HG03575 (cell line): ENCODE data around the gene NOS3.

Source experiments
- ATAC-seq: cut with Tn5 transposase; IDR thresholded peaks from one replicate; pipeline ENCODE4 v1.9.1; 2021; ENCODE audit not compliant: unreplicated experiment, insufficient number of reproducible peaks, low FRiP score; ENCODE audit errors: extremely low read depth

NOS3 gene

GRCh38 chr7:150990416-150991186 is at the start of gene NOS3:
Gene NOS3, plus strand, starts transcription at chr7:150991017. Its CDS starts 2,787 bp downstream, at chr7:150993804.
- no peak for ATAC-seq

DNA sequence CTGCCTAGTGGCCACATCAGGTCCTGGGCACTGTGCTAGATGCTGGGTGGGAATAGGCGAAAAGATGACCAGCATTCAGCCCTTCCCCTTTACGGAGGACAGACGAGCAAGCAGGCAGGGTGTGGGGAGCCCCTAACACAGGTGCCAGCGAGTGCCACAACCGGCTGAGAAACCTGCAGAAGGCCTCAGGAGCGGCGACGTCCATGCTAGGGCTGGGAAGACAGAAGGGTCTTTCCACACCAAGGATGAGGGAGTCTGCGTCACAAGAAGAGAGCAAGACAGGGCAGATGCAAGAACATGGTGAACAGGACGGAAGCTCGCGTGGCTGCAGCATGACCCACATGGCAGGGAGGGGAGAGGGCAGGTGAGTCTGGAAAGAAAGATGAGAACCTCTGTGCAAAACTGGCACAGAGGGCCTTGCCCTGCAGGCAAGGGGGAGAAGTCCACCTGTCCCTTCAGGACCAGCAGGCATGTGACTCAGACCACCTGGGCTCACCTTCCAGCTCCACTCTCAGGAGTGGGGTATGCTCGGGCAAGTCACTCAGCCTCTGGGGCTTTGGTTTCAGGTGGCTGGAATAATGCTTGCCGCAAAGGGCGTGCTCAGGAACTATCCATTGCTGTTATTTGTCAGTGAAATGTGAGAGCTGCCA is 49.3 kb upstream of the NOS3 start:
- no peak for ATAC-seq

DNA sequence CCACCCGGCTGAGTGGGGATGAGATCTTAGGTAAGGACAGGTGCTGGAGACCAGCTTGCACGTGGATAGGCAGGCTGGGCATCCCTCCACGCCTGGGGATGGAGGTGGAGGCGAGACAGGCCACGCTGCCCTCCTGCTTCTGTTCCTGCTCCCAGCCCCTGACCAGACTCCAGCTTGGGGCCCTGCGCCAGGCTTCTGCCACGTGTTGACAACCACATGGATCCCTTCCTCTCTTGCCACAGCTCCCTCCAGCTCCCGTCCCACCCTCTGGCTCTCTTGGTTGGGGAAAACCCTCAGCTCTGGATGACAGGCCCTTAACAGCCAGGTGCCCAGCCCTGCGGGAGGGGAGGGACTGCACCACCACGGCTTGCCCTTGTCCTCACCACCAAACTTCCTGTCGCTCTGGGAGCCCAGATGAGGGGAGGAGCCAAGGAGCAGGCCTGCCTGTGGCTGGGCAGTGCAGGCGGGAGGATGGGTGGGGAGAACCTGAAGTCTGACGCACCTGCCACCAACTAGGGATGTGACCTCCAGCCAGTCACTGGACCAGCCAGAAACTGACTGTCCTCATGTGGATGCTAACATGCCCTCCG is 48.7 kb upstream of the NOS3 start:
- no peak for ATAC-seq

DNA sequence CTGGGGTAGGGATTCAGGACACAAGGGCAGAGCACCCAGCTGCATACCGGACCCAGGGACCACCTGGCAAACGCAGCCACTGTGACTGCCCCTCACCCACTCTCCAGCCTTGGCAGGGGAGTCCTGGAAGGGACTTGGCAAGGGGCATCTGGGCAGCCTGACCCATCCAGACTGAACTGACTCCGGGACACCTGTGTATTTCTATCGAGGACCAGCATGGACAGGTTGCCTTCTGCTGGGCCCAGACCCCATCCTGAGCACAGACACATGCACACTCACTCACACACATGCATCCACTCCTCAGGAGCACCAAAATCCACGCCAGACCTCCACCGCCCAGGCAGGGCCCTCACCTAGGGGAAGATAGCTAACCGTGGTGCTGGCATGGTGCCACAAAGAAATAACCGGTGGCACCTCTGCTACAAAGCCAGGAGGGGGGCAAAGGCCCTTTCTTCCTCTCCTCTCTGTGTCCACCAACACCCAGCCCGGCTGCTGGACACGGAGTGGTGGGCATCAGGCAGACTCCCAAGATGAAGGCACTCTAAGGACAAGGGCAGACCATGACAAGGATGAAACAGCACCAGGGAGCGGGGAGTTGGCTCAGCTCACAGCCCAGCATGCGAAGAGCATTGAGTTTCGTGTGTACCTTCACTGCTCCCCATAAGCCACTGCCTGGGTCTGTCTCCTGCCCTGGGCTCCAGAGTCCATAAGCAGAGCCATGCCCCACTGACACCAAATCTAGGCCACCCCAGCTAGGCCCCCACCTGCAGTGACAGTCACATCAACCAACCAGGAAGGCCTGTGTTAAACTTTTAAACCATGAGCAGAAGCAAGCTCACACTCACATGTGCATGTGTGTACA is 48.0 kb upstream of the NOS3 start:
- no peak for ATAC-seq

- no peak for ATAC-seq
These were observed 47.4 kb upstream of the NOS3 start for GRCh38 chr7:150943453-150943814.

DNA sequence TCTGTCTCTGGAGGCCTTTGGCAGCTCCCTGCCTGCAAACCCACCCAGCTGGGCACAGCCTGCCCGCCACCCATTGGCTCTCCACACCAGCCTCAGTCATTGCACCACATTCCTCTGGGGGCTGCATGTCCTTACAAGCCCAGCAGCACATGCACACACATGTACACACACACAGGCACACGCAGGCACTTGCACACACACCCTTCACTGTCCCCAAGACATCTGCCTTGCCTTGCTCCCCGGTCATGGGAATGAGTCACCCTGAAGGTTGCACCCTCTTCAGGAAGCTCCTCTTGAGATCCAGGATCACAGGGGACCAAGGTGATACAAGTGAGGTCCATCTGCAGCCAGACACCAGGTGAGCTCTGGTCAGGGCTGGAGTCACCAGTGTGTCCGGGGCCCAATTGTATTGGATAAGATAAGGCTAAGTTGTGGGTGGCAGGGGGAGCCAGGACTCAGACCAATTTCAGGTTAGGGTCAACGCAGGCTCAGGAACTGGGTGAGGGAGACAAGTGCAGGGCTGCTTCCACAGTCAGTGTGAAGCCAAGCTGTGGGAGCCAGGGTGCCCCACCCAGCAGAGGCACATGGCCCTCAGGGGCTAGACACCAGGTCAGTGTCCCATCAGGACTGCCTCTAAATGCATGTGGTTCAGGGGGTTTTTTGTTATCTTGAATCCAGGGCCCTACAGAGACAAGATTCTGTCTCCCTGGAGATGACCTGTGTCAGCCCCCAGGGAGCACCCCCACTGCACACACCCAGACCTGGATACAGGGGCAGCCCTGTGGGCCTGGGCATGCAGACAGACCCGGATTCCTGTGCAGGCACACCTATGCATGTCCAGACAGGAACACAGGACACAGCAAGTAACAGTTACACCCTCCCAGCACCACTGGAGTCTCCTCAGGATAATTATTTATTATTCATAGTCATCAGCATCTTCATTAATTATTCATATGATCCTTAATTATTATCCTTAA is 46.5 kb upstream of the NOS3 start:
- ATAC-seq: no peak

DNA sequence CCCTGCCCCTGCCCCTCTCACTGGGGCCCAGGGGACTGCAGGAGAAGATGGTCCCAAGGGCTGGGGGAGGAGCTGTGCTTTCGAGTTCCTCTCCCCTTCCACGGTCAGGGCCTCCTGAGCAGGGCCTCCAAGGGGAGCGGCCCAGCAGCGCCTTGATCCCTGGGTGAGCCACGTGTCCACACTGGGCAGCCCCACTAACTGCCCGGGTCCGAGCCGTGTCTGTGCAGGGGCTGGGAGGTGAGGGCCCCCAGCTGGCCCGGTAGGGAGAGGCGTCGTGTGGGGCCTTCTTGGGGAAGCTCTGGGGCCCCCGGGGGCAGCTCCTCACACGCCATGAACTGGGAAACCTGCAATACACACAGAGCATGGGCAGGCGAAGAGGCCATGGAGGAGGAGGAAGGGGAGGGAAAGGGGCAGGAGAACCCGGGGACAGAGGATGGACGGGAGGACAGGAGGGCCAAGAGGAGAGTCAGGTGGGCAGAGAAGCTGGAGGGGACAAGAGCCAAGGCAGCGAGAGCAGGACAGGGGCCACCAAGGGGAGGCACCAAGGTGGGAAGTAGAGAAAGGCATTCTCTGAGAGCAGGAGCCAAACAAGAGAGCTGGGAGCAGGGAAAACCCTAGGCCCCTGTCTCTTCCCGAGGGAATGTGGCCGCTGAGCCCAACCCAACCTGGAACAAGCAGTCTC is 45.5 kb upstream of the NOS3 start:
- no peak for ATAC-seq

GRCh38 chr7:150945853-150946420 is 44.9 kb upstream of the NOS3 start:
- no peak for ATAC-seq

DNA sequence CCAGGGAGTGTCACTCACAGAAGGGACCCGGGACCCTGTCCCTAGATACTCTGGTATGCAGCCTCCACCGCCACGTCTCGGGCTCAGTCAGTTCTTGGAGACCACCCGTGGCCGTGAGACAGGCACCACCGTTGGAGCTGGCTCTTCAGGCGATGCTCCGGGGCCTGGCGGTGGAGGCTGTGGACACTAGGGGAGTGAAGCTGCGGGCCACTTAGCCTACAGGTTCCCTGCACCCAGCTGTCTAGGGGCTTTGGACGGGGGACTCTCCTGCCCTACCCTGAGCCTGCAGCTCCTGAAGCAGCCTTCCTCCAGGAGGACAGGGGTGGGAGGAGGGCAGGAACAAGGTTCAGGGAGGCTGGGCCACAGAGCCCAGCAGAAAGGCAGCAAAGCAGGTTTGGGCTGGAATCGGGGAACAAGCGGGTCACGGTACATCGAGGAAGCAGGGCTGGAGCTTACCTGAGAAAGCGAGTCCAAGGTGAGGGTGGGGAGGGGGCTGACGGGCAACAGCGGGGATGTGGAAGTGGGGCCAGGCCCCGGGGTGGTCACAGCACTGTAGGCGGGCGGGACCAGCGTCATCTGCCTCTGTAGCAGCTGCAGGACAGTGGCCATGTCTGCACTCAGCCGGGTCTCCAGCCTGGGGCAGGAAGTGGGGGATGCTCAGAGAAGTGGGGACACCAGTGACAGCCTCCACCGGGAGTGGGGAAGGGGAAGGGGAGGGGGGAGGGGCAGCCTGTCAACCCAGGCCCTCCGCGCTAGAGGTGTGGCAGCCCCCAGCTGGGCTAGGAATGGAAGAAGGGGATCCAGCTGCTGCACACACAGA is 44.2 kb upstream of the NOS3 start:
- no peak for ATAC-seq

DNA sequence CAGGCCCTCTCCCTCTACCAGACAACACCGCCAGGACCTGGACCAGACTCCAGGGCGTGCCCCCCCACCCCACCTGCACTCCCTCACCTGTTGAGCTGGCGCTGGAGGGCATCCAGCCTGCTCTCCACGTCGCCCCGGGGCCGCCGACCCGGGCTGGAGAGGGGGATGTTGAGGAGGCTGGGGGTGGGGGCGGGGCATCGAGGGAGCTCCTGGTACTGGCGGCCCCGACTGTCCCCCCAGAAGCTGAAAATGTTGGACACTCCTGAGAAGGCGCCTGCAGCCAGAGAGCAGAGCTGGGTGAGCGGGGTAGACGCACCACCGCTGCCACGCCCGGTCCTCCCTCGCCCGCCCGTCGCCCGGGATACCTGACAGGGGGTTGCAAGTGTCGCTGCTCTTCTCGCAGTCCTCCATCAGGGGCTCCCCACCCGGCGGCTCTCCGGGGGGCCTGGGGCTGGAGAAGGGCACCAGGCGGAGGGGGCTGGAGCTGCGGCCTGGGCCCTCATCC is 43.5 kb upstream of the NOS3 start:
- ATAC-seq: no peak

DNA sequence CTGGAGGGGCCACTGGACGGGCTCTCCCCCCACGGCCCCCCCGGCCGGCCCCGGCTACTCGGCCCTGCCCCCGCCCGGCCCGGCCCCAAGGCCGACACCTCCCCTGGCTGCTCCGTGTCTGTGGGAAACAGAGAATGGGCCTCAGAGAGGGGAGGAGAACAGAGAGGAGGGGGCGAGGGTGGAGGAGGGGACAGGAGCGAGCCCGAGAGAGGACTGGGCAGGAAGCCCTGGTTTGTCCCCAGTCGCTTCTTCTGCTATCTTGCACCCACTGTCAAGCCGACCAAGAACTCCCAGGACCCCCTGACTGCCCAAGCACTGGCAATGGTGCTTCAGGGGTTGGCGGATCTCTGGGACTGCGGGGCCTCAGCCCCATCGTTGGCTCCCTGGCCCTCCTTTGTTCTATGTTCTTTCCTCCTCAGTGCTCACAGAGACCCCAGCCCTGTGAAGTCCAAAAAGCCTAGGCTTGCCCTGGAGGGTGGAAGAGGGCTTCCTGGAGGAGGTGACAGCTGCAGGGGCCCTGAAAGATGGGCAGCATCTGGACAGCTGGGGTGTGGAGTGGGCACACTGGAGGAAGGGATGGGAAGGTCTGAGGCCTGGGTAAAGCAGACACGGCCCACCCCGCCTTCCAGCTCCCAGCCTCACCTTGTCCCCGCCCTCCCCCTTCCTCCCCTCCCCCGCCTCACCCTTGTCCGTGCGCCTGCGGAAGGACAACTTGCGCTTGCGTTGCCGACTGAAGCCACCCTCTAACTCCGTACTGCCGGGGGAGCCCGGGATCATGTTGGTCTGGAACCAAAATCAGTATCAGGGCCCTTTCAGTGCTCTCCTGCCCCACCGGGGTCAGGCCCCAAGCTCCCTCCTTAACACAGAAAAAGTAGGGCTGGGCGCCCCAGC is 42.8 kb upstream of the NOS3 start:
- ATAC-seq: no peak

- ATAC-seq: no peak
These were observed 42.0 kb upstream of the NOS3 start for GRCh38 chr7:150948791-150949251.

- ATAC-seq: no peak
These were observed 41.3 kb upstream of the NOS3 start for GRCh38 chr7:150949564-150949963.

DNA sequence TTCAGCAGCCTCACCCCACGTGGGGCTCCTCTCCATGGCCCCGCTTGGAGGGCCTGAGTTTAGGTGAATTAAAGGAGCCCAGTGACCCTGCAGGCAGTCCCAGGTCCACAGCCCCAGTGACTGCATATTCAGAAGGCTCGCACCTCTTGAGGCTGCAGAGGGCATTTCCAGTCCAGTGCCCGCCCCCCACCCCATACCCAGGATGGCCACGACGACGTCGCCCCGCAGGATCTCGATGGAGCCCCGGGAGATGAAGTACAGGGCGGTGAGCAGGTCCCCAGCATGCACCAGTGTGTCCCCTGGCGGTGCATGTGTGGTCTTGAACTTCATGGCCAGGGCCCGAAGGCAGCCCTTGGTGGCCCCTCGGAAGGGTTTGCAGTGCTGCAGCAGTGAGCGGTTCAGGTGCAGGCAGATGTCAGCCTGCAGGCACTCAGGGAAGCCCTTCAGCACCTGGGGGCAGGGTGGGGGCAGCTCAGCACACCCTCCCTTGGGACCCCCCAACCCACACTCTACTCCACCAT is 40.8 kb upstream of the NOS3 start:
- no peak for ATAC-seq

GRCh38 chr7:150950496-150951180 is 40.2 kb upstream of the NOS3 start:
- ATAC-seq: no peak
